D721Med (cell line): Measurements from ENCODE around the gene KLK11.

Experiments used
- DNase-seq: peaks from one replicate; pipeline ENCODE4 v3.0.0; 2011; ENCODE audit warnings: low spot score; ENCODE audit not compliant: insufficient read length
- FAIRE-seq: peaks from 2 replicates; lab custom pipeline; 2011; peaks lifted over from hg19 to GRCh38; lab: Jason Lieb, UNC
- CTCF ChIP-seq: IDR thresholded peaks from 2 replicates; pipeline ENCODE4 v1.5.1; 2012; ENCODE audit warnings: mild to moderate bottlenecking, control low read depth; ENCODE audit not compliant: insufficient read depth; ENCODE audit errors: missing control alignments

Gene KLK11

GRCh38 chr19:50982186-50982585, 44.2 kb downstream of the KLK11 start:
- FAIRE-seq (no peak), DNase-seq (no peak)
- no peak for TF ChIP-seq CTCF

GRCh38 chr19:50981587-50982146, 44.7 kb downstream of the KLK11 start:
- DNase-seq = no peak
- no peak for FAIRE-seq
- TF ChIP-seq CTCF = no peak

GRCh38 chr19:50980208-50980607, 46.2 kb downstream of the KLK11 start:
- FAIRE-seq = no peak
- DNase-seq = no peak
- no peak for TF ChIP-seq CTCF

- DNase-seq (no peak), FAIRE-seq (no peak)
- TF ChIP-seq CTCF = no peak
These were observed 46.7 kb downstream of the KLK11 start for GRCh38 chr19:50979758-50980157.

GRCh38 chr19:50978772-50979390, 47.5 kb downstream of the KLK11 start:
- FAIRE-seq (no peak), DNase-seq (no peak)
- TF ChIP-seq CTCF = no peak

GRCh38 chr19:50977626-50978025, 48.8 kb downstream of the KLK11 start:
- FAIRE-seq (no peak), DNase-seq (no peak)
- no peak for TF ChIP-seq CTCF

- no peak for FAIRE-seq
- no peak for TF ChIP-seq CTCF
- DNase-seq = no peak
These were observed 50.6 kb downstream of the KLK11 start for GRCh38 chr19:50975766-50976165.
